CD4-positive, alpha-beta memory T cell (primary cell): ENCODE measurements around the gene CCDC181. TPM values are rescaled to one million over a fixed set of nuclear protein-coding genes. Genes with fewer than 3 reads are reported as not detected.

Source experiments
- CTCF ChIA-PET: fragments of 350-600 bp; sonication (Branson Sonifier 250); formaldehyde crosslinking; loops from one replicate; lab custom pipeline; 2021; ENCODE audit warnings: inconsistent platforms; ENCODE audit not compliant: partially characterized antibody; lab: Charles Lee
- POLR2A ChIA-PET: fragments of 350-600 bp; sonication (Branson Sonifier 250); formaldehyde crosslinking; loops from one replicate; lab custom pipeline; 2021; ENCODE audit not compliant: partially characterized antibody; lab: Charles Lee
- DNase-seq, 5 donors: peaks; one replicate each; pipeline versions ENCODE4 v3.0.0 to v3.0.0-alpha.2; 2020 to 2022; ENCODE audit warnings: mixed read lengths in 1 of 5
- H3K27ac ChIP-seq: one replicate; pipeline ENCODE4 v1.7.0; 2013; ENCODE audit warnings: low read depth, low read length
- H3K27me3 ChIP-seq: 2 replicates; pipeline ENCODE4 v1.7.0; 2013; ENCODE audit warnings: mild to moderate bottlenecking, low read length, moderate library complexity; ENCODE audit not compliant: insufficient read depth
- H3K36me3 ChIP-seq: 2 replicates; pipeline ENCODE4 v1.7.0; 2013; ENCODE audit warnings: mild to moderate bottlenecking, low read length, moderate library complexity; ENCODE audit not compliant: insufficient read depth
- H3K4me1 ChIP-seq: 2 replicates; pipeline ENCODE4 v1.7.0; 2013; ENCODE audit warnings: mild to moderate bottlenecking, low read length, moderate library complexity; ENCODE audit not compliant: insufficient read depth
- H3K4me3 ChIP-seq, 2 donors: one replicate each; pipeline ENCODE4 v1.7.0; 2013; ENCODE audit warnings: low read length in 2 of 2, mild to moderate bottlenecking in 1 of 2
- H3K9me3 ChIP-seq, 2 donors: one replicate each; pipeline ENCODE4 v1.7.0; 2013; ENCODE audit warnings: low read length in 2 of 2, control low read depth in 1 of 2; ENCODE audit not compliant: control insufficient read depth in 1 of 2
- H3K27ac Mint-ChIP-seq, 7 donors: one replicate each; pipeline ENCODE4 v1.8.0; 2020 to 2021; ENCODE audit warnings: mixed read lengths in 7 of 7, mild to moderate bottlenecking in 6 of 7, inconsistent platforms in 3 of 7, moderate library complexity in 3 of 7
- H3K27me3 Mint-ChIP-seq, 2 donors: one replicate each; pipeline ENCODE4 v1.8.0; 2020 to 2021; ENCODE audit warnings: mixed read lengths in 2 of 2
- H3K36me3 Mint-ChIP-seq, 2 donors: one replicate each; pipeline ENCODE4 v1.8.0; 2020 to 2021; ENCODE audit warnings: mixed read lengths in 2 of 2, inconsistent platforms in 1 of 2, mild to moderate bottlenecking in 1 of 2
- H3K4me1 Mint-ChIP-seq, 4 donors: one replicate each; pipeline ENCODE4 v1.8.0; 2020 to 2021; ENCODE audit warnings: mixed read lengths in 4 of 4, mild to moderate bottlenecking in 1 of 4
- H3K4me3 Mint-ChIP-seq, 8 donors: one replicate each; pipeline ENCODE4 v1.8.0; 2020 to 2021; ENCODE audit warnings: mixed read lengths in 8 of 8, mild to moderate bottlenecking in 7 of 8, moderate library complexity in 6 of 8, inconsistent platforms in 3 of 8
- H3K9me3 Mint-ChIP-seq, 8 donors: one replicate each; pipeline ENCODE4 v1.8.0; 2020 to 2021; ENCODE audit warnings: mixed read lengths in 8 of 8, mild to moderate bottlenecking in 5 of 8, inconsistent platforms in 3 of 8, moderate library complexity in 1 of 8
- intact Hi-C: fragments of 100-400 bp; cut with micrococcal nuclease; formaldehyde crosslinking; loops from one replicate; pipeline ENCODE4 v1.15.1; 2023
- polyA plus RNA-seq, 2 donors: library from polyadenylated mRNA; unstranded; fragments of 300-500 nt; fragmentation: Illumina TruSeq; gene quantifications; one replicate each; pipeline ENCODE4 v1.2.3, GENCODE V29; 2021
- total RNA-seq, 2 experiments: library from RNA; stranded (reverse); gene quantifications; one replicate each; pipeline ENCODE4 v1.2.3, GENCODE V29; 2021

Gene CCDC181
- total and polyA plus RNA-seq, 4 experiments from 2014 or later, result 0.17 TPM; not detected in 3

DNA sequence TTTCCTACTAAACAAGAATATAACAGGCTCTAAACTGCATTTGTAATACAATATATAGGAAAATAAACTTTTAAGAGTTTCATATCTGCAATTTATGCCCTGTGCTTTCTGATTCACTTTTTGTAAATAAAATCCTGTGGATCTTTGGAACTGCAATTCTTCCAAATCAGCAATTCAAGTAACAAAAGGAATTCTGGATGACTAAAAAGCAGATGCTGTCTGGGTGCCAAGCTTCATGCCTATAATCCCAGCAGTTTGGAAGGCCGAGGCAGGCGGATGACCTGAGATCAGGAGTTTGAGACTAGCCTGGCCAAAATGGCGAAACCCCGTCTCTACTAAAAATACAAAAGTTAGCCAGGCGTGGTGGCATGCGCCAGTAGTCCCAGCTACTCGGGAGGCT is 66.0 kb downstream of the CCDC181 start:
- POLR2A ChIA-PET, result no interaction called here

DNA sequence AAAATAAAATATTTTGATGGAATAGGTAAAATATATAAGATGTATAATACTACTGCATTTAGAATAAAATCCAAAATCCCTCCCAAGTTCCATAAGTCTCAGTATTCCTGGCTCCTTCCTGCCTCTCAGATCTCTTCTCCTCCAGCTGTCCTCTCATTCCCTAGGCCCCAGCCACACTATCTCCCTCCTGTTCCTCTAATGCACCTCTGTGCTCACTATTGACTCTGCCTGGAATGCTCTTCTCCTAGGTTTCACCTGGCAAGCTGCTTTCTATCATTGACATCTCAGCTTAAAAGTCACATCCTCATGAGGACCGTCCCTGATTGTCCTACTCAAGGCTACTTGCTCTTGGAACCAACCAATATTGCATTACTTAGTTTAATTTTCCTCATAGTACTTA is 66.9 kb downstream of the CCDC181 start:
- Mint-ChIP-seq H3K36me3 (peaks cover 6% of the 10 kb centered on the region in 2 donors), H3K27ac (no peak overlapping the region), H3K4me3 (no peak overlapping the region), H3K27me3 (no peaks in the 10 kb centered on the region), H3K9me3 (peaks cover 0 to 5% (median 0%) of the 10 kb centered on the region in 8 donors), H3K4me1 (peaks cover 9 to 17% (median 14%) of the 10 kb centered on the region in 4 donors)
- peaks cover 11% of the 10 kb centered on the region for H3K4me1 ChIP-seq
- DNase-seq, result no peak
- ChIA-PET POLR2A (no interaction called here), CTCF (interaction anchor here (1.3 to 1.9 kb wide), 4 partner anchors 9 to 757 kb away, joined by 3 to 8 read pairs (median 6); no protein-coding TSS in a partner anchor)
- H3K9me3 ChIP-seq, result no peaks in the 10 kb centered on the region
- H3K36me3 ChIP-seq, result no peaks in the 10 kb centered on the region
- intact Hi-C loops, result loop anchor here (10.0 kb wide), 2 partner anchors 334 to 1646 kb away; no protein-coding TSS in a partner anchor
- no peaks in the 10 kb centered on the region for H3K27me3 ChIP-seq
- no peak overlapping the region for H3K27ac ChIP-seq
- H3K4me3 ChIP-seq, result no peak overlapping the region

More for the DNA sequence above, 66.0 kb downstream of the CCDC181 start:
- intact Hi-C loops, result loop anchor here (10.0 kb wide), 2 partner anchors 334 to 1646 kb away; no protein-coding TSS in a partner anchor
- Mint-ChIP-seq H3K4me1 (peaks cover 9 to 17% (median 14%) of the 10 kb centered on the region in 4 donors), H3K9me3 (peaks cover 0 to 5% (median 0%) of the 10 kb centered on the region in 8 donors), H3K4me3 (no peak overlapping the region), H3K27ac (peak overlapping the region in 1 of 7 donors; percentile 4), H3K27me3 (no peaks in the 10 kb centered on the region), H3K36me3 (peaks cover 6% of the 10 kb centered on the region in 2 donors)
- no peaks in the 10 kb centered on the region for H3K27me3 ChIP-seq
- no peak for DNase-seq
- H3K4me1 ChIP-seq, result peaks cover 11% of the 10 kb centered on the region
- H3K9me3 ChIP-seq, result no peaks in the 10 kb centered on the region
- no peak overlapping the region for H3K27ac ChIP-seq
- CTCF ChIA-PET, result interaction anchor here (0.9 to 1.9 kb wide), 2 partner anchors 10 to 12 kb away, joined by 5 to 7 read pairs; no protein-coding TSS in a partner anchor
- H3K4me3 ChIP-seq, result no peak overlapping the region
- H3K36me3 ChIP-seq, result no peaks in the 10 kb centered on the region

DNA sequence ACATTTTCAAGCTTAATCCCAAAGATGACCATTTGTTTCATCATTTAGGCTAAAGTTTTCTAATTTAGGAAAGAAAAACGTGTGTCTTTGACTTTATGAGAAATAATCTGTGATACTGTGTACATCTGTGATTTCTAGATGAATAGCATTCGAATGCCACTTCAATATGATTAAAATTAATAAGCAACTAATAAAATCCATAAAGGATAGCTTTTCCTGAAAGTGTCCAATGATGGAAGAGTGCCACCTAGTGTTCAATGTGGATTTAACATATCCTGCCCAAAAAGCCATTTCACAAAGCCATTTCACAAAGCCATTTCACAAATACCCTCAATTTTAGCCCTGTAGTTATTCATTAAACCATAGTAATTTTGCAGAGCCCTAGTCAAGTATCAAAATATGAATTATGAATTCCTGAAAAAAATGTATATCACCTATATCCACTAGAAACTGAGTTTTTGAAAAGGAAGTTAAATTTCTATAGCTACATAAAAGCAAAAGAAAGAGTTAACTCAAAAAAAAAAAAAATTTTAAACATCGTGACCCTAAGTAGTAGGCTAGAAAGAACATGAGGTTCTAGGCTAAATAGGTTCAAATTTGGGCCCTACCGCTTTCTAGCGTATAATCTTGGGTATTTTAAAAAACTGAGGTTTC is 78.8 kb downstream of the CCDC181 start:
- peak in 4 of 5 donors; percentile 44 to 52 (median 47) for DNase-seq
- intact Hi-C loops, result loop anchor here (1.0 kb wide), 2 partner anchors 909 to 1113 kb away; no protein-coding TSS in a partner anchor
- POLR2A ChIA-PET, result interaction anchor here (0.9 to 2.1 kb wide), 3 partner anchors 19 to 1006 kb away, joined by 4 to 17 read pairs (median 8); partner anchors contain the start of genes BLZF1 and NME7

DNA sequence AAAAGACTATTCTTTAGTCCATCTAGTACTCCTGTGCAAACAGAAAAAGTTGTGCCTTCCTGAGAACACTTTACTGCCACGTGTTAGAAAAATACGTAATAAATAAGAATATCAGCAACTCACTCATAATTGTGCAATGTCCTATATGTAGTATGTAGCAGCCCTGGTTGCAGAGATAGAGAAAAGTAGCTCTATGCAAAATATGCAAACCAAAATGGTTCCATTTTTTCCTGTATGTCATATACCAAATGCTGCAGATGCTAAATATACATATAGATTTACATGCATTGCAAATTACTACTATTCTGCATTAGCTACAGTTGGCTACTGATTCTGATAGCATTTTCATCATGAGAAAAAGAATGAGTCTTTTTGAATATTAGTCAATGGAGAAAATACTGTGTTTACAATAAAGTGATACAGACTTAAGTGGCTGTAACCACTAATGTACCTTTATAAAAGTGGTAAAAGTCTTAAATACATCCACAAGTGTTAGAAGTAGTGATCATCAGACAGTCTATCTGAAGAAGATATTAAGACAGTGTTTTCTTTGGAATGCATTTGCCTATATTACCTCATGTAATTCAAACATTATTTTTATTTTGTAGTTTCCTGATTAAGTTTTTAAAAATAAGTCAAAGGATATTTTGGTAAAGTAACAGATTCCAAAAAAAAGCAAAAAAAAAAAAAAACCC is 79.4 kb downstream of the CCDC181 start:
- Mint-ChIP-seq H3K27ac (no peak overlapping the region), H3K27me3 (no peaks in the 10 kb centered on the region), H3K9me3 (no peaks in the 10 kb centered on the region), H3K36me3 (peaks cover 1 to 3% of the 10 kb centered on the region in 2 donors), H3K4me3 (no peak overlapping the region), H3K4me1 (peaks cover 0 to 3% (median under 1%) of the 10 kb centered on the region in 4 donors)
- no peak overlapping the region for H3K27ac ChIP-seq
- ChIA-PET CTCF (interaction anchor here (0.5 to 11.0 kb wide), 30 partner anchors 9 to 1268 kb away, joined by 3 to 156 read pairs (median 4); partner anchors contain the start of genes BLZF1 and NME7), POLR2A (interaction anchor here (0.9 to 2.1 kb wide), 4 partner anchors 20 to 1005 kb away, joined by 3 to 17 read pairs (median 6); partner anchors contain the start of genes BLZF1 and NME7)
- H3K4me3 ChIP-seq, result no peak overlapping the region
- no peaks in the 10 kb centered on the region for H3K9me3 ChIP-seq
- H3K36me3 ChIP-seq, result no peaks in the 10 kb centered on the region
- H3K4me1 ChIP-seq, result no peaks in the 10 kb centered on the region
- intact Hi-C loops, result loop anchor here (1.0 kb wide), 2 partner anchors 909 to 1113 kb away; no protein-coding TSS in a partner anchor
- no peak for DNase-seq
- no peaks in the 10 kb centered on the region for H3K27me3 ChIP-seq

More for the DNA sequence above, 78.8 kb downstream of the CCDC181 start:
- Mint-ChIP-seq H3K36me3 (peaks cover 1 to 3% of the 10 kb centered on the region in 2 donors), H3K4me3 (no peak overlapping the region), H3K9me3 (no peaks in the 10 kb centered on the region), H3K27ac (no peak overlapping the region), H3K4me1 (peaks cover 0 to 3% (median under 1%) of the 10 kb centered on the region in 4 donors), H3K27me3 (peaks cover 0 to 1% of the 10 kb centered on the region in 2 donors)
- CTCF ChIA-PET, result interaction anchor here (0.5 to 11.0 kb wide), 31 partner anchors 9 to 1268 kb away, joined by 3 to 156 read pairs (median 4); partner anchors contain the start of genes BLZF1 and NME7
- Histone ChIP-seq H3K27me3 (no peaks in the 10 kb centered on the region), H3K27ac (no peak overlapping the region), H3K9me3 (no peaks in the 10 kb centered on the region), H3K4me1 (no peaks in the 10 kb centered on the region), H3K36me3 (no peaks in the 10 kb centered on the region), H3K4me3 (no peak overlapping the region)

DNA sequence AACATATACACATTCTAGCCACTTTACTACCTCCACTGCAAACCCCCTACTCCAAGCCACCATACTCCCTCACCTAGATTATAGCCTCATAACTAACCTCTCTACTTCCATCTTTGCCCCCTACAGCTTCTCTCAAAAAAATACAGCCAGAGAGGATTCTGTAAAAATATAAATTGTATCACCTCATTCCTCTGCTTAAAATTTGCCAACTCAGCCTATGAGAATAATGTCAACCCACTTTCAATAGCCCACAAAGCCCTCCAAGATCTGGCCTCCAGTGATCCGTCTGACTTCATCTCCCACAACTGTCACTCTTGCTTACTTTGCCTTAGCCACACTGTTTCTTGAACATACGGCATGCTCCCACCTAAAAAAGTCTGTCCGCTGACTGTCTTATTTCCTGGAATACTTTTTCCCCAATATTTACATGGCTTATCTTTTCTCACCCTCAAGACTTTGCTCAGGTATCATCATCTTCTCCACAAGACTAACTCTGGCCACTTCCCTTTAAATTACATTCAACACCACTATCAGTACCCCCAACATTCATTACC is 81.2 kb downstream of the CCDC181 start:
- peaks cover 0 to 2% (median under 1%) of the 10 kb centered on the region in 4 donors for H3K4me1 Mint-ChIP-seq
- H3K27ac Mint-ChIP-seq, result peak overlapping the region in 1 of 7 donors; percentile 10
- Histone ChIP-seq H3K9me3 (no peaks in the 10 kb centered on the region), H3K36me3 (no peaks in the 10 kb centered on the region), H3K4me3 (no peak overlapping the region), H3K4me1 (no peaks in the 10 kb centered on the region), H3K27me3 (no peaks in the 10 kb centered on the region), H3K27ac (no peak overlapping the region)
- no peak overlapping the region for H3K4me3 Mint-ChIP-seq
- ChIA-PET CTCF (interaction anchor here (1.3 to 11.0 kb wide), 4 partner anchors 739 to 1264 kb away, joined by 5 to 156 read pairs (median 90); no protein-coding TSS in a partner anchor), POLR2A (no interaction called here)
- no peak for DNase-seq
- no peaks in the 10 kb centered on the region for H3K9me3 Mint-ChIP-seq
- H3K36me3 Mint-ChIP-seq, result peaks cover 0 to 3% of the 10 kb centered on the region in 2 donors
- no peaks in the 10 kb centered on the region for H3K27me3 Mint-ChIP-seq
- intact Hi-C loops, result no loop called here

DNA sequence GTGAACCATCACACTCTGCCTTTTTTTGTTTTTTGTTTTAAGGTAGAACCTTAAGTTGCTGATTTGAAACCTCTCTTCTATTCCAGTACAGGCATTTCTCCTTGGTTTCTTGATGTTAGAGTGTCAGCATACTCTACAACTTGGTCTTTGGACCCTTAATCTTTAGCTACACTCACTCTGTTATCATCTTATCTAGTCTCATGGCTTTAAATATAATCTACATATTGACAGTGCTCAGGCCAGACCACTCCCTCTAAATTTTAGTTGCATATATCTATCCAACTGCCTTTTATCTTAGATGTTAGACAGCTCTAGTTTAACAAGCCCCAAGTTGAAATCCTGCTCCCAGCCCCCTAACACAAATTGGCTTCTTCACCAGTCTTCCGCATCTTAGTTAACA is 81.8 kb downstream of the CCDC181 start:
- CTCF ChIA-PET, result interaction anchor here (9.9 to 11.0 kb wide), 2 partner anchors 739 to 1002 kb away, joined by 131 to 156 read pairs; no protein-coding TSS in a partner anchor
- H3K27ac Mint-ChIP-seq, result peak overlapping the region in 1 of 7 donors; percentile 3
- Histone ChIP-seq H3K4me1 (no peaks in the 10 kb centered on the region), H3K36me3 (no peaks in the 10 kb centered on the region), H3K4me3 (no peak overlapping the region), H3K27me3 (no peaks in the 10 kb centered on the region), H3K9me3 (no peaks in the 10 kb centered on the region), H3K27ac (no peak overlapping the region)
- no peaks in the 10 kb centered on the region for H3K27me3 Mint-ChIP-seq
- intact Hi-C loops, result no loop called here
- H3K4me1 Mint-ChIP-seq, result peaks cover 0 to 2% (median under 1%) of the 10 kb centered on the region in 4 donors
- H3K9me3 Mint-ChIP-seq, result peaks cover 0 to 2% (median 0%) of the 10 kb centered on the region in 8 donors
- no peak overlapping the region for H3K4me3 Mint-ChIP-seq
- H3K36me3 Mint-ChIP-seq, result peaks cover 0 to 9% of the 10 kb centered on the region in 2 donors
- POLR2A ChIA-PET, result no interaction called here
- DNase-seq, result no peak
